ENCODE results near the gene FDXR. TPM values are rescaled to one million over a fixed set of nuclear protein-coding genes. Genes with fewer than 3 reads are reported as not detected.

FDXR gene
- total and polyA plus RNA-seq, 2 donors (not counting 1 experiment from before 2014, with no cell fraction given): 4.6 to 7.0 TPM

DNA sequence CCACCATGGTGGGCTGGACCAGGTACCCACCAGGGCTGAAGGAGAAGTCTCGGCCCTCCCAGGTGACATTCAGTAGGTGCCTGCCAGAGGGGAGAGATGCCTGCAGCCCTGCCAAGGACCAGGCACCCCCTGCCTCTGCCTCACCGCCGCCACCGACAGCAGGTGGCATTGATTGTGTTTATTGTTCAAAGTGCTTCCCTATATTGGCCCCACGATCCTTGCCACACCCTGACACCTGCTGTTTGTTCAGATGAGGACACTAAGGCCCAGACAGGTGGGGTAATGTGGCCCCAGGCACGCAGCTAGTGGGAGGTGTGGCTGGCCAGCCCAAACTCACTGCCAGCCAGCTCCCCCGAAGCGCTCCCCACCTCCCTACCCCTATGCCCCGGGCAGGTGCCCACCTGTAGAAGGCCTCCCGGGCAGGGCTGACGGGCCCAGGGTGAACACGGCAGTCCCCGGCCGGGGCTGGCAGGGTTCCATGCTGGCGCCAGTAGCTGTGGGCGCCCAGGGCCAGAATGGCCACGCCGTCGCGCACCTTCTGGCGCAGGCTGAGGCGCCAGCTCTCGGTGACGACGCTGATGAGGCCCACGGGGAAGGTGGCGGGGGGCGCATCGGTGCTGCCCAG is 21.1 kb downstream of the FDXR start:
- H3K9ac ChIP-seq (ENCODE audit: low read length): no peak overlapping the region
- H3K4me1 ChIP-seq (ENCODE audit: control insufficient read depth in 2 of 2, insufficient read depth in 2 of 2, low read length in 2 of 2): peaks cover 6 to 16% of the 10 kb centered on the region in 2 donors
- no peak overlapping the region for H3K4me3 ChIP-seq (ENCODE audit: control extremely low read depth in 1 of 5, extremely low read depth in 1 of 5, insufficient read depth in 1 of 5, low read depth in 2 of 5, low read length in 4 of 5)
- Mint-ChIP-seq H3K27ac (no peak overlapping the region), H3K9me3 (ENCODE audit: insufficient read depth) (no peaks in the 10 kb centered on the region), H3K4me1 (peaks cover 4% of the 10 kb centered on the region), H3K27me3 (peaks cover 55% of the 10 kb centered on the region), H3K4me3 (no peak overlapping the region)
- intact Hi-C loops (cut with micrococcal nuclease): no loop called here
- H3K27me3 ChIP-seq (replicated peaks in 1 of 4; ENCODE audit: control extremely low read depth in 1 of 4, control insufficient read depth in 3 of 4, insufficient read depth in 4 of 4, low read length in 3 of 4): peaks cover 0 to 60% (median 27%) of the 10 kb centered on the region in 4 experiments
- peaks cover 0 to 8% (median 0%) of the 10 kb centered on the region in 3 donors for H3K9me3 ChIP-seq (ENCODE audit: control extremely low read depth in 1 of 3, control insufficient read depth in 2 of 3, insufficient read depth in 1 of 3, low read length in 2 of 3)
- ATAC-seq (ENCODE audit: low read depth) (no peak), DNase-seq (no peak)
- POLR2A ChIA-PET: no interaction called here
- WGBS (ENCODE audit: insufficient coverage): 67% methylated on average over 27 of the region's 29 CpGs
- H3K27ac ChIP-seq (ENCODE audit: low read length in 2 of 2): no peak overlapping the region
- CTCF ChIA-PET: interaction anchor here (0.5 to 1.2 kb wide), 3 partner anchors 11 to 77 kb away, joined by 3 read pairs; no protein-coding TSS in a partner anchor
- no peak for TF ChIP-seq EZH2 (IDR thresholded peaks at IDR 0.05; ENCODE audit: borderline replicate concordance, insufficient read depth, low read depth, low read length, poor library complexity, severe bottlenecking)
- TF ChIP-seq, protein P1, sequence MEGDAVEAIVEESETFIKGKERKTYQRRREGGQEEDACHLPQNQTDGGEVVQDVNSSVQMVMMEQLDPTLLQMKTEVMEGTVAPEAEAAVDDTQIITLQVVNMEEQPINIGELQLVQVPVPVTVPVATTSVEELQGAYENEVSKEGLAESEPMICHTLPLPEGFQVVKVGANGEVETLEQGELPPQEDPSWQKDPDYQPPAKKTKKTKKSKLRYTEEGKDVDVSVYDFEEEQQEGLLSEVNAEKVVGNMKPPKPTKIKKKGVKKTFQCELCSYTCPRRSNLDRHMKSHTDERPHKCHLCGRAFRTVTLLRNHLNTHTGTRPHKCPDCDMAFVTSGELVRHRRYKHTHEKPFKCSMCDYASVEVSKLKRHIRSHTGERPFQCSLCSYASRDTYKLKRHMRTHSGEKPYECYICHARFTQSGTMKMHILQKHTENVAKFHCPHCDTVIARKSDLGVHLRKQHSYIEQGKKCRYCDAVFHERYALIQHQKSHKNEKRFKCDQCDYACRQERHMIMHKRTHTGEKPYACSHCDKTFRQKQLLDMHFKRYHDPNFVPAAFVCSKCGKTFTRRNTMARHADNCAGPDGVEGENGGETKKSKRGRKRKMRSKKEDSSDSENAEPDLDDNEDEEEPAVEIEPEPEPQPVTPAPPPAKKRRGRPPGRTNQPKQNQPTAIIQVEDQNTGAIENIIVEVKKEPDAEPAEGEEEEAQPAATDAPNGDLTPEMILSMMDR (IDR thresholded peaks at IDR 0.05): no peak
- H4K20me1 ChIP-seq (ENCODE audit: control insufficient read depth, insufficient read depth, low read length, poor library complexity, severe bottlenecking): no peaks in the 10 kb centered on the region
- no peaks in the 10 kb centered on the region for H3K36me3 ChIP-seq (replicated peaks in 1 of 2; ENCODE audit: control extremely low read depth in 1 of 2, control insufficient read depth in 1 of 2, extremely low read depth in 1 of 2, insufficient read depth in 2 of 2, low read length in 1 of 2)
- H3K79me2 ChIP-seq (ENCODE audit: control insufficient read depth, insufficient read depth, low read length): no peaks in the 10 kb centered on the region
- peak overlapping the region; percentile 63 for H3K4me2 ChIP-seq (replicated peaks; ENCODE audit: low read depth, low read length, poor library complexity, severe bottlenecking)
- H2AFZ ChIP-seq (ENCODE audit: insufficient read depth, low read depth, low read length, poor library complexity, severe bottlenecking): no peak overlapping the region

DNA sequence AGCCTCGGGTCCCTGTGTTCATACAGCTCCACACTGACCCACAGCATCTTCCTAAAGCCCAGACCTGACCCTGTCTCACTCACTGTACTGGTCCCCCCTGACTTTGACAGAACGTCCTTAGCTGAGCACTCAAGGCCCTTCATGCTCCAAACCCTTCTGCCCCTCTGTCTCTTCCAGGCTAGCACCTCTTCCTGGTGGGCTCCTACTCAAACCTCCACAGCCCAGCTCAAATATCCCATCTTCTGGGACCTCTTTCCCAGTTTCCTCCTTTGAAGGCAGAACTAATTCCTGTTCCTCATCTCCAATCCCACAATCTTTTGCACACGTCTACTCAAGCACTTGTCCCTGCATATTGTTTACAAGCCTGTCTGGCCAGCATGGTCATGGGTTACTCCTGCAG is 21.9 kb downstream of the FDXR start:
- Mint-ChIP-seq H3K4me3 (no peak overlapping the region), H3K27ac (no peak overlapping the region), H3K9me3 (ENCODE audit: insufficient read depth) (no peaks in the 10 kb centered on the region), H3K4me1 (peaks cover 4% of the 10 kb centered on the region), H3K27me3 (peaks cover 52% of the 10 kb centered on the region)
- Histone ChIP-seq H3K9me3 (ENCODE audit: control extremely low read depth in 1 of 3, control insufficient read depth in 2 of 3, insufficient read depth in 1 of 3, low read length in 2 of 3) (peaks cover 0 to 8% (median 0%) of the 10 kb centered on the region in 3 donors), H3K27me3 (replicated peaks in 1 of 4; ENCODE audit: control extremely low read depth in 1 of 4, control insufficient read depth in 3 of 4, insufficient read depth in 4 of 4, low read length in 3 of 4) (peaks cover 0 to 55% (median 27%) of the 10 kb centered on the region in 4 experiments), H4K20me1 (ENCODE audit: control insufficient read depth, insufficient read depth, low read length, poor library complexity, severe bottlenecking) (no peaks in the 10 kb centered on the region), H3K4me1 (ENCODE audit: control insufficient read depth in 2 of 2, insufficient read depth in 2 of 2, low read length in 2 of 2) (peaks cover 6 to 16% of the 10 kb centered on the region in 2 donors), H3K36me3 (replicated peaks in 1 of 2; ENCODE audit: control extremely low read depth in 1 of 2, control insufficient read depth in 1 of 2, extremely low read depth in 1 of 2, insufficient read depth in 2 of 2, low read length in 1 of 2) (no peaks in the 10 kb centered on the region), H3K4me3 (ENCODE audit: control extremely low read depth in 1 of 5, extremely low read depth in 1 of 5, insufficient read depth in 1 of 5, low read depth in 2 of 5, low read length in 4 of 5) (no peak overlapping the region), H3K27ac (ENCODE audit: low read length in 2 of 2) (no peak overlapping the region), H3K79me2 (ENCODE audit: control insufficient read depth, insufficient read depth, low read length) (no peaks in the 10 kb centered on the region), H3K4me2 (replicated peaks; ENCODE audit: low read depth, low read length, poor library complexity, severe bottlenecking) (no peak overlapping the region), H3K9ac (ENCODE audit: low read length) (no peak overlapping the region), H2AFZ (ENCODE audit: insufficient read depth, low read depth, low read length, poor library complexity, severe bottlenecking) (no peak overlapping the region)
- ATAC-seq (ENCODE audit: low read depth) (no peak), DNase-seq (no peak)
- ChIA-PET CTCF (no interaction called here), POLR2A (no interaction called here)
- WGBS (ENCODE audit: insufficient coverage): 75% methylated on average over 2 of the region's 3 CpGs
- intact Hi-C loops (cut with micrococcal nuclease): no loop called here
- TF ChIP-seq, protein P1 (IDR thresholded peaks at IDR 0.05): no peak
- no peak for TF ChIP-seq EZH2 (IDR thresholded peaks at IDR 0.05; ENCODE audit: borderline replicate concordance, insufficient read depth, low read depth, low read length, poor library complexity, severe bottlenecking)
